Measurements from ENCODE around the gene MAPK8IP2. TPM values are rescaled to one million over a fixed set of nuclear protein-coding genes. Genes with fewer than 3 reads are reported as not detected.

The MAPK8IP2 gene
- total RNA-seq, 1 experiment from 2014 or later: 6.4 TPM

DNA sequence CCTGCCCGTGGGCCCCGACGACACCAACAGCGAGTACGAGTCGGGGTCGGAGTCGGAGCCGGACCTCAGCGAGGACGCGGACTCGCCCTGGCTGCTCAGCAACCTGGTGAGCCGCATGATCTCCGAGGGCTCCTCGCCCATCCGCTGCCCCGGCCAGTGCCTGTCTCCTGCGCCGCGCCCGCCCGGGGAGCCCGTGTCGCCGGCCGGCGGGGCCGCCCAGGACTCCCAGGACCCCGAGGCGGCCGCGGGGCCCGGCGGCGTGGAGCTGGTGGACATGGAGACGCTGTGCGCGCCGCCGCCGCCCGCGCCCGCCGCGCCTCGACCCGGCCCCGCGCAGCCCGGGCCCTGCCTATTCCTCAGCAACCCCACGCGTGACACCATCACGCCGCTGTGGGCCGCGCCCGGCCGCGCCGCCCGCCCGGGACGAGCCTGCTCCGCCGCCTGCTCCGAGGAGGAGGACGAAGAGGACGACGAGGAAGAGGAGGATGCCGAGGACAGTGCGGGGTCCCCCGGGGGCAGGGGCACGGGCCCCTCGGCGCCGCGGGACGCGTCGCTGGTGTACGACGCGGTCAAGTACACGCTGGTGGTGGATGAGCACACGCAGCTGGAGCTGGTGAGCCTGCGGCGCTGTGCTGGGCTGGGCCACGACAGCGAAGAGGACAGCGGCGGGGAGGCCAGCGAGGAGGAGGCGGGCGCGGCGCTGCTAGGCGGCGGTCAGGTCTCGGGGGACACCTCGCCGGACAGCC, 3.8 kb downstream of the MAPK8IP2 start:
- ChIA-PET POLR2A (no interaction called here), CTCF (no interaction called here), RAD21 (ENCODE audit: low non-redundant PET in 1 of 2, low total read pairs in 2 of 2, uncharacterized antibody in 2 of 2, unreplicated experiment in 2 of 2) (no interaction called here)
- no peaks in the 10 kb centered on the region for H3K9me3 ChIP-seq (ENCODE audit: control insufficient read depth in 1 of 2, insufficient read depth in 1 of 2, low read depth in 1 of 2, low read length in 2 of 2)
- no peak overlapping the region for H2AFZ ChIP-seq (ENCODE audit: low read depth, low read length, poor library complexity, severe bottlenecking)
- H3K79me2 ChIP-seq (ENCODE audit: insufficient read depth, low read length): no peaks in the 10 kb centered on the region
- H3K9me2 ChIP-seq (ENCODE audit: insufficient read depth): no peaks in the 10 kb centered on the region
- no peaks in the 10 kb centered on the region for H4K20me1 ChIP-seq (ENCODE audit: insufficient read depth)
- intact Hi-C loops (cut with micrococcal nuclease): no loop called here
- TF ChIP-seq, protein P1, sequence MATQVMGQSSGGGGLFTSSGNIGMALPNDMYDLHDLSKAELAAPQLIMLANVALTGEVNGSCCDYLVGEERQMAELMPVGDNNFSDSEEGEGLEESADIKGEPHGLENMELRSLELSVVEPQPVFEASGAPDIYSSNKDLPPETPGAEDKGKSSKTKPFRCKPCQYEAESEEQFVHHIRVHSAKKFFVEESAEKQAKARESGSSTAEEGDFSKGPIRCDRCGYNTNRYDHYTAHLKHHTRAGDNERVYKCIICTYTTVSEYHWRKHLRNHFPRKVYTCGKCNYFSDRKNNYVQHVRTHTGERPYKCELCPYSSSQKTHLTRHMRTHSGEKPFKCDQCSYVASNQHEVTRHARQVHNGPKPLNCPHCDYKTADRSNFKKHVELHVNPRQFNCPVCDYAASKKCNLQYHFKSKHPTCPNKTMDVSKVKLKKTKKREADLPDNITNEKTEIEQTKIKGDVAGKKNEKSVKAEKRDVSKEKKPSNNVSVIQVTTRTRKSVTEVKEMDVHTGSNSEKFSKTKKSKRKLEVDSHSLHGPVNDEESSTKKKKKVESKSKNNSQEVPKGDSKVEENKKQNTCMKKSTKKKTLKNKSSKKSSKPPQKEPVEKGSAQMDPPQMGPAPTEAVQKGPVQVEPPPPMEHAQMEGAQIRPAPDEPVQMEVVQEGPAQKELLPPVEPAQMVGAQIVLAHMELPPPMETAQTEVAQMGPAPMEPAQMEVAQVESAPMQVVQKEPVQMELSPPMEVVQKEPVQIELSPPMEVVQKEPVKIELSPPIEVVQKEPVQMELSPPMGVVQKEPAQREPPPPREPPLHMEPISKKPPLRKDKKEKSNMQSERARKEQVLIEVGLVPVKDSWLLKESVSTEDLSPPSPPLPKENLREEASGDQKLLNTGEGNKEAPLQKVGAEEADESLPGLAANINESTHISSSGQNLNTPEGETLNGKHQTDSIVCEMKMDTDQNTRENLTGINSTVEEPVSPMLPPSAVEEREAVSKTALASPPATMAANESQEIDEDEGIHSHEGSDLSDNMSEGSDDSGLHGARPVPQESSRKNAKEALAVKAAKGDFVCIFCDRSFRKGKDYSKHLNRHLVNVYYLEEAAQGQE (IDR thresholded peaks at IDR 0.05; ENCODE audit: low read depth): no peak
- TF ChIP-seq CEBPB (IDR thresholded peaks at IDR 0.05; ENCODE audit: low read depth): no peak
- H3K27me3 ChIP-seq (ENCODE audit: insufficient read depth, low read length): no peaks in the 10 kb centered on the region
- H3K4me3 ChIP-seq (replicated peaks in 1 of 2; ENCODE audit: low read depth in 1 of 2, low read length in 2 of 2): no peak overlapping the region
- H3K9ac ChIP-seq (ENCODE audit: low read length): no peak overlapping the region
- ATAC-seq: no peak
- H3K27ac ChIP-seq (ENCODE audit: low read depth, low read length): no peak overlapping the region
- no peak overlapping the region for H3K4me2 ChIP-seq (ENCODE audit: low read length)
- no TSS peak for BruUV-seq (replicated peaks)
- H3K36me3 ChIP-seq (ENCODE audit: control insufficient read depth in 1 of 2, insufficient read depth in 2 of 2, low read length in 2 of 2): no peaks in the 10 kb centered on the region
- DNase-seq (ENCODE audit: low read depth, low spot score): no peak
- peaks cover 0 to 10% of the 10 kb centered on the region in 2 experiments; a peak in 1 of 4 replicates for H3K4me1 ChIP-seq (ENCODE audit: control insufficient read depth in 1 of 2, insufficient read depth in 2 of 2, low read length in 2 of 2)

DNA sequence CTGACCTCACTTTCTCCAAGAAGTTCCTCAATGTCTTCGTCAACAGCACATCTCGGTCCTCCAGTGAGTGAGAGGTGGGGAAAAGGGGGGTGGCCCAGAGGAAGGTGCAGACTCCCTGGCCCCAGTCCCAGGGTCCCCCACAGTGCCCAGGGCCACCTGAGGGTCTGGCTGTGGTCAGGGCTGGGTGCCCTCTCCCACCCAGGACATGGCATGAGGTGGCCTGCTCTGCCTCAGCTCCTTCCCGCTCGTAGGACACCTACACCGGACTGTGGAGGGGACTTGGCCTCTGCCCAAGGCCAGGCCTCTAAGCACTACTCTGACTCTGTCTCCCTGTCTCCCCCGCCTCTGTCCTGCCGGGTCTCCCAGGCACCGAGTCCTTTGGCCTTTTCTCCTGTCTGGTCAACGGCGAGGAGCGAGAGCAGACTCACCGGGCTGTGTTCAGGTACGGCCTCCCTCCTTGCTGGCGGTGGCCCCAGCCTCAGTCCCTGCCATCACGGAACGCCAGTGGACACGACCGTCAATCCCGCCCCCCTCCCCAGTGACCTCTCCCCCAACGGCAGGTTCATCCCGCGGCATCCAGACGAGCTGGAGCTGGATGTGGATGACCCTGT, 4.5 kb downstream of the MAPK8IP2 start:
- H3K4me1 ChIP-seq (ENCODE audit: control insufficient read depth in 1 of 2, insufficient read depth in 2 of 2, low read length in 2 of 2): peaks cover 0 to 6% of the 10 kb centered on the region in 2 experiments; a peak in 1 of 4 replicates
- no peaks in the 10 kb centered on the region for H3K79me2 ChIP-seq (ENCODE audit: insufficient read depth, low read length)
- no peak overlapping the region for H2AFZ ChIP-seq (ENCODE audit: low read depth, low read length, poor library complexity, severe bottlenecking)
- DNase-seq (ENCODE audit: low read depth, low spot score) (no peak), ATAC-seq (no peak)
- TF ChIP-seq FOSL1 (IDR thresholded peaks at IDR 0.05; ENCODE audit: low read depth): no peak
- TF ChIP-seq, protein P2, sequence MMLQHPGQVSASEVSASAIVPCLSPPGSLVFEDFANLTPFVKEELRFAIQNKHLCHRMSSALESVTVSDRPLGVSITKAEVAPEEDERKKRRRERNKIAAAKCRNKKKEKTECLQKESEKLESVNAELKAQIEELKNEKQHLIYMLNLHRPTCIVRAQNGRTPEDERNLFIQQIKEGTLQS (IDR thresholded peaks at IDR 0.05): no peak
- no peak for TF ChIP-seq TCF7L2 (IDR thresholded peaks at IDR 0.05; ENCODE audit: borderline replicate concordance, extremely low read depth, insufficient read depth, insufficient read length)
- TF ChIP-seq SP1 (IDR thresholded peaks at IDR 0.05; ENCODE audit: low read depth): no peak
- TF ChIP-seq EGR1 (IDR thresholded peaks at IDR 0.05; ENCODE audit: low read depth): no peak
- no peak for TF ChIP-seq POLR2A (IDR thresholded peaks at IDR 0.05; ENCODE audit: borderline replicate concordance, extremely low read depth, insufficient read depth, insufficient read length)
- TF ChIP-seq YY1 (IDR thresholded peaks at IDR 0.05; ENCODE audit: extremely low read depth, insufficient replicate concordance, low read depth, low read length): no peak
- TF ChIP-seq CEBPB (IDR thresholded peaks at IDR 0.05; ENCODE audit: low read depth): no peak
- TF ChIP-seq JUND (IDR thresholded peaks at IDR 0.05): no peak
- no peak for TF ChIP-seq POLR2AphosphoS5 (IDR thresholded peaks at IDR 0.05; ENCODE audit: low read depth, low read length)
- TF ChIP-seq SIN3A (IDR thresholded peaks at IDR 0.05; ENCODE audit: low read depth): no peak
- TF ChIP-seq CBX3 (IDR thresholded peaks at IDR 0.05; ENCODE audit: low read depth): no peak
- TF ChIP-seq, protein P3, sequence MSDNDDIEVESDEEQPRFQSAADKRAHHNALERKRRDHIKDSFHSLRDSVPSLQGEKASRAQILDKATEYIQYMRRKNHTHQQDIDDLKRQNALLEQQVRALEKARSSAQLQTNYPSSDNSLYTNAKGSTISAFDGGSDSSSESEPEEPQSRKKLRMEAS (IDR thresholded peaks at IDR 0.05): no peak
- no peak for TF ChIP-seq ZNF274 (IDR thresholded peaks at IDR 0.05; ENCODE audit: low read depth, low read length)
- no peak overlapping the region for H3K4me3 ChIP-seq (replicated peaks in 1 of 2; ENCODE audit: low read depth in 1 of 2, low read length in 2 of 2)
- H3K27me3 ChIP-seq (ENCODE audit: insufficient read depth, low read length): no peaks in the 10 kb centered on the region
- no peaks in the 10 kb centered on the region for H3K36me3 ChIP-seq (ENCODE audit: control insufficient read depth in 1 of 2, insufficient read depth in 2 of 2, low read length in 2 of 2)
- H3K27ac ChIP-seq (ENCODE audit: low read depth, low read length): no peak overlapping the region
- no peaks in the 10 kb centered on the region for H3K9me2 ChIP-seq (ENCODE audit: insufficient read depth)
- no peaks in the 10 kb centered on the region for H4K20me1 ChIP-seq (ENCODE audit: insufficient read depth)
- ChIA-PET CTCF (no interaction called here), RAD21 (ENCODE audit: low non-redundant PET in 1 of 2, low total read pairs in 2 of 2, uncharacterized antibody in 2 of 2, unreplicated experiment in 2 of 2) (no interaction called here), POLR2A (no interaction called here)
- H3K4me2 ChIP-seq (ENCODE audit: low read length): no peak overlapping the region
- intact Hi-C loops (cut with micrococcal nuclease): no loop called here
- no TSS peak for BruUV-seq (replicated peaks)
- no peaks in the 10 kb centered on the region for H3K9me3 ChIP-seq (ENCODE audit: control insufficient read depth in 1 of 2, insufficient read depth in 1 of 2, low read depth in 1 of 2, low read length in 2 of 2)
- H3K9ac ChIP-seq (ENCODE audit: low read length): no peak overlapping the region
